Measurements from ENCODE around the gene KIF2B. TPM values are rescaled to one million over a fixed set of nuclear protein-coding genes. Genes with fewer than 3 reads are reported as not detected.

Gene KIF2B
- not detected for polyA plus RNA-seq (2012; ENCODE audit: missing spikeins)

- TF ChIP-seq TAF1 (IDR thresholded peaks at IDR 0.05; ENCODE audit: borderline replicate concordance, low read depth, low read length) (no peak), POLR2AphosphoS5 (IDR thresholded peaks at IDR 0.05; ENCODE audit: low read depth, low read length) (no peak), POLR2A (IDR thresholded peaks at IDR 0.05; ENCODE audit: low read depth, low read length) (no peak)
- FAIRE-seq (no peak), DNase-seq (ENCODE audit: insufficient read length) (no peak)
These were observed at the start of gene KIF2B for GRCh38 chr17:53822764-53823163. Gene KIF2B, plus strand, starts transcription at chr17:53822927. Its CDS starts 107 bp downstream, at chr17:53823034.

GRCh38 chr17:53780320-53780719 is 42.4 kb upstream of the KIF2B start:
- DNase-seq (ENCODE audit: insufficient read length) = no peak
- no peak for FAIRE-seq
- TF ChIP-seq POLR2A (IDR thresholded peaks at IDR 0.05; ENCODE audit: low read depth, low read length) (no peak), TAF1 (IDR thresholded peaks at IDR 0.05; ENCODE audit: borderline replicate concordance, low read depth, low read length) (no peak), POLR2AphosphoS5 (IDR thresholded peaks at IDR 0.05; ENCODE audit: low read depth, low read length) (no peak)

- FAIRE-seq (no peak), DNase-seq (ENCODE audit: insufficient read length) (no peak)
- no peak for TF ChIP-seq POLR2AphosphoS5 (IDR thresholded peaks at IDR 0.05; ENCODE audit: low read depth, low read length)
- TF ChIP-seq TAF1 (IDR thresholded peaks at IDR 0.05; ENCODE audit: borderline replicate concordance, low read depth, low read length) = no peak
- no peak for TF ChIP-seq POLR2A (IDR thresholded peaks at IDR 0.05; ENCODE audit: low read depth, low read length)
These were observed 31.2 kb upstream of the KIF2B start for GRCh38 chr17:53791551-53791950.

GRCh38 chr17:53792451-53792850 is 30.3 kb upstream of the KIF2B start:
- no peak for TF ChIP-seq POLR2AphosphoS5 (IDR thresholded peaks at IDR 0.05; ENCODE audit: low read depth, low read length)
- TF ChIP-seq POLR2A (IDR thresholded peaks at IDR 0.05; ENCODE audit: low read depth, low read length) = no peak
- TF ChIP-seq TAF1 (IDR thresholded peaks at IDR 0.05; ENCODE audit: borderline replicate concordance, low read depth, low read length) = no peak
- no peak for DNase-seq (ENCODE audit: insufficient read length)
- FAIRE-seq = no peak

GRCh38 chr17:53792997-53793396 is 29.7 kb upstream of the KIF2B start:
- no peak for FAIRE-seq
- DNase-seq (ENCODE audit: insufficient read length) = no peak
- TF ChIP-seq TAF1 (IDR thresholded peaks at IDR 0.05; ENCODE audit: borderline replicate concordance, low read depth, low read length) (no peak), POLR2AphosphoS5 (IDR thresholded peaks at IDR 0.05; ENCODE audit: low read depth, low read length) (no peak), POLR2A (IDR thresholded peaks at IDR 0.05; ENCODE audit: low read depth, low read length) (no peak)

GRCh38 chr17:53794875-53795274 is 27.9 kb upstream of the KIF2B start:
- TF ChIP-seq POLR2AphosphoS5 (IDR thresholded peaks at IDR 0.05; ENCODE audit: low read depth, low read length) (no peak), POLR2A (IDR thresholded peaks at IDR 0.05; ENCODE audit: low read depth, low read length) (no peak), TAF1 (IDR thresholded peaks at IDR 0.05; ENCODE audit: borderline replicate concordance, low read depth, low read length) (no peak)
- DNase-seq (ENCODE audit: insufficient read length) (no peak), FAIRE-seq (no peak)

- TF ChIP-seq POLR2A (IDR thresholded peaks at IDR 0.05; ENCODE audit: low read depth, low read length) (no peak), TAF1 (IDR thresholded peaks at IDR 0.05; ENCODE audit: borderline replicate concordance, low read depth, low read length) (no peak), POLR2AphosphoS5 (IDR thresholded peaks at IDR 0.05; ENCODE audit: low read depth, low read length) (no peak)
- no peak for FAIRE-seq
These were observed 26.1 kb upstream of the KIF2B start for GRCh38 chr17:53796642-53797041.

GRCh38 chr17:53797501-53797900 is 25.2 kb upstream of the KIF2B start:
- no peak for DNase-seq (ENCODE audit: insufficient read length)
- FAIRE-seq = no peak
- TF ChIP-seq POLR2AphosphoS5 (IDR thresholded peaks at IDR 0.05; ENCODE audit: low read depth, low read length) = no peak
- TF ChIP-seq POLR2A (IDR thresholded peaks at IDR 0.05; ENCODE audit: low read depth, low read length) = no peak

More at GRCh38 chr17:53796642-53797041, 26.1 kb upstream of the KIF2B start:
- no peak for DNase-seq (ENCODE audit: insufficient read length)

GRCh38 chr17:53804437-53804836 is 18.3 kb upstream of the KIF2B start:
- DNase-seq (ENCODE audit: insufficient read length) (no peak), FAIRE-seq (no peak)
- no peak for TF ChIP-seq POLR2AphosphoS5 (IDR thresholded peaks at IDR 0.05; ENCODE audit: low read depth, low read length)
- TF ChIP-seq POLR2A (IDR thresholded peaks at IDR 0.05; ENCODE audit: low read depth, low read length) = no peak
- TF ChIP-seq TAF1 (IDR thresholded peaks at IDR 0.05; ENCODE audit: borderline replicate concordance, low read depth, low read length) = no peak

GRCh38 chr17:53806473-53806872 is 16.3 kb upstream of the KIF2B start:
- TF ChIP-seq POLR2A (IDR thresholded peaks at IDR 0.05; ENCODE audit: low read depth, low read length) (no peak), POLR2AphosphoS5 (IDR thresholded peaks at IDR 0.05; ENCODE audit: low read depth, low read length) (no peak), TAF1 (IDR thresholded peaks at IDR 0.05; ENCODE audit: borderline replicate concordance, low read depth, low read length) (no peak)
- FAIRE-seq (no peak), DNase-seq (ENCODE audit: insufficient read length) (no peak)

- no peak for DNase-seq (ENCODE audit: insufficient read length)
- no peak for FAIRE-seq
- TF ChIP-seq POLR2AphosphoS5 (IDR thresholded peaks at IDR 0.05; ENCODE audit: low read depth, low read length) = no peak
- no peak for TF ChIP-seq POLR2A (IDR thresholded peaks at IDR 0.05; ENCODE audit: low read depth, low read length)
- TF ChIP-seq TAF1 (IDR thresholded peaks at IDR 0.05; ENCODE audit: borderline replicate concordance, low read depth, low read length) = no peak
These were observed 15.4 kb upstream of the KIF2B start for GRCh38 chr17:53807286-53807685.

- TF ChIP-seq TAF1 (IDR thresholded peaks at IDR 0.05; ENCODE audit: borderline replicate concordance, low read depth, low read length) = no peak
- no peak for TF ChIP-seq POLR2A (IDR thresholded peaks at IDR 0.05; ENCODE audit: low read depth, low read length)
- no peak for TF ChIP-seq POLR2AphosphoS5 (IDR thresholded peaks at IDR 0.05; ENCODE audit: low read depth, low read length)
- DNase-seq (ENCODE audit: insufficient read length) (no peak), FAIRE-seq (no peak)
These were observed 4.5 kb upstream of the KIF2B start for GRCh38 chr17:53818271-53818670.

- FAIRE-seq = no peak
- DNase-seq (ENCODE audit: insufficient read length) = no peak
- TF ChIP-seq TAF1 (IDR thresholded peaks at IDR 0.05; ENCODE audit: borderline replicate concordance, low read depth, low read length) = no peak
- no peak for TF ChIP-seq POLR2AphosphoS5 (IDR thresholded peaks at IDR 0.05; ENCODE audit: low read depth, low read length)
- TF ChIP-seq POLR2A (IDR thresholded peaks at IDR 0.05; ENCODE audit: low read depth, low read length) = no peak
These were observed 3.8 kb upstream of the KIF2B start for GRCh38 chr17:53818929-53819328.
